Gastrocnemius medialis (tissue), 4 donors: Measurements from ENCODE around the gene DPH2.

ENCODE experiments used
- POLR2A ChIP-seq, 2 donors: fragments of 450-650 bp; IDR thresholded peaks; one replicate each; pipeline ENCODE4 v1.6.1; 2017; ENCODE audit warnings: antibody characterized with exemption in 2 of 2, mild to moderate bottlenecking in 2 of 2, moderate library complexity in 2 of 2
- TF ChIP-seq, protein P1 (sequence below), 5 experiments: fragments of 450-650 bp in 3 of 5; fragments of 200-600 bp in 2 of 5; sonication (generic) in 2 of 5; IDR thresholded peaks in 4 of 5; conservative IDR thresholded peaks in 1 of 5; 1 replicate in 4 of 5; 2 replicates in 1 of 5; pipeline ENCODE4 v1.5.1; 2016 to 2019; ENCODE audit warnings: antibody characterized with exemption in 5 of 5, mild to moderate bottlenecking in 3 of 5, moderate library complexity in 3 of 5

GRCh38 chr1:43968348-43968948 lies 1.4 kb upstream of the DPH2 start:
- no peak for TF ChIP-seq POLR2A (IDR thresholded peaks at IDR 0.05)
- TF ChIP-seq, protein P1, sequence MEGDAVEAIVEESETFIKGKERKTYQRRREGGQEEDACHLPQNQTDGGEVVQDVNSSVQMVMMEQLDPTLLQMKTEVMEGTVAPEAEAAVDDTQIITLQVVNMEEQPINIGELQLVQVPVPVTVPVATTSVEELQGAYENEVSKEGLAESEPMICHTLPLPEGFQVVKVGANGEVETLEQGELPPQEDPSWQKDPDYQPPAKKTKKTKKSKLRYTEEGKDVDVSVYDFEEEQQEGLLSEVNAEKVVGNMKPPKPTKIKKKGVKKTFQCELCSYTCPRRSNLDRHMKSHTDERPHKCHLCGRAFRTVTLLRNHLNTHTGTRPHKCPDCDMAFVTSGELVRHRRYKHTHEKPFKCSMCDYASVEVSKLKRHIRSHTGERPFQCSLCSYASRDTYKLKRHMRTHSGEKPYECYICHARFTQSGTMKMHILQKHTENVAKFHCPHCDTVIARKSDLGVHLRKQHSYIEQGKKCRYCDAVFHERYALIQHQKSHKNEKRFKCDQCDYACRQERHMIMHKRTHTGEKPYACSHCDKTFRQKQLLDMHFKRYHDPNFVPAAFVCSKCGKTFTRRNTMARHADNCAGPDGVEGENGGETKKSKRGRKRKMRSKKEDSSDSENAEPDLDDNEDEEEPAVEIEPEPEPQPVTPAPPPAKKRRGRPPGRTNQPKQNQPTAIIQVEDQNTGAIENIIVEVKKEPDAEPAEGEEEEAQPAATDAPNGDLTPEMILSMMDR (IDR thresholded peaks at IDR 0.05 in 4 of 5, conservative IDR thresholded peaks at IDR 0.05 in 1 of 5): no peak
